Measurements from ENCODE around the gene GOLPH3. TPM values are rescaled to one million over a fixed set of nuclear protein-coding genes. Genes with fewer than 3 reads are reported as not detected.

Gene GOLPH3
- total RNA-seq, 1 experiment from 2014 or later: 44.3 TPM

- Histone ChIP-seq H3K27me3 (replicated peaks) (no peaks in the 10 kb centered on the region), H3K4me1 (replicated peaks) (no peaks in the 10 kb centered on the region), H3K27ac (no peak overlapping the region), H3K36me3 (peaks cover 7% of the 10 kb centered on the region), H3K9me3 (replicated peaks) (no peaks in the 10 kb centered on the region), H3K4me3 (no peak overlapping the region)
- DNase-seq (ENCODE audit: low read depth in 1 of 2, low spot score in 2 of 2): no peak
Measured at GRCh38 chr5:32110111-32110696, 63.9 kb downstream of the GOLPH3 start.

- H3K4me3 ChIP-seq: no peak overlapping the region
- no peak overlapping the region for H3K27ac ChIP-seq
- peaks cover 7% of the 10 kb centered on the region for H3K36me3 ChIP-seq
- H3K9me3 ChIP-seq (replicated peaks): no peaks in the 10 kb centered on the region
- no peaks in the 10 kb centered on the region for H3K27me3 ChIP-seq (replicated peaks)
- no peak for DNase-seq (ENCODE audit: low read depth in 1 of 2, low spot score in 2 of 2)
- H3K4me1 ChIP-seq (replicated peaks): no peaks in the 10 kb centered on the region
Measured at GRCh38 chr5:32109236-32109635, 64.9 kb downstream of the GOLPH3 start.

GRCh38 chr5:32108167-32108566 lies 66.0 kb downstream of the GOLPH3 start:
- H3K36me3 ChIP-seq: peaks cover 7% of the 10 kb centered on the region

GRCh38 chr5:32107291-32107690 lies 66.8 kb downstream of the GOLPH3 start:
- no peaks in the 10 kb centered on the region for H3K27me3 ChIP-seq (replicated peaks)
- no peak for DNase-seq (ENCODE audit: low read depth in 1 of 2, low spot score in 2 of 2)
- no peak overlapping the region for H3K4me3 ChIP-seq
- H3K4me1 ChIP-seq (replicated peaks): no peaks in the 10 kb centered on the region
- peaks cover 7% of the 10 kb centered on the region for H3K36me3 ChIP-seq
- H3K9me3 ChIP-seq (replicated peaks): no peaks in the 10 kb centered on the region
- no peak overlapping the region for H3K27ac ChIP-seq

More at GRCh38 chr5:32108167-32108566, 66.0 kb downstream of the GOLPH3 start:
- H3K9me3 ChIP-seq (replicated peaks): no peaks in the 10 kb centered on the region
- no peaks in the 10 kb centered on the region for H3K27me3 ChIP-seq (replicated peaks)
- no peak overlapping the region for H3K4me3 ChIP-seq
- no peaks in the 10 kb centered on the region for H3K4me1 ChIP-seq (replicated peaks)
- no peak for DNase-seq (ENCODE audit: low read depth in 1 of 2, low spot score in 2 of 2)
- no peak overlapping the region for H3K27ac ChIP-seq

GRCh38 chr5:32103521-32103920 lies 70.6 kb downstream of the GOLPH3 start:
- Histone ChIP-seq H3K27me3 (replicated peaks) (no peaks in the 10 kb centered on the region), H3K9me3 (replicated peaks) (no peaks in the 10 kb centered on the region), H3K27ac (no peak overlapping the region), H3K4me1 (replicated peaks) (no peaks in the 10 kb centered on the region), H3K4me3 (no peak overlapping the region), H3K36me3 (peaks cover 7% of the 10 kb centered on the region)
- no peak for DNase-seq (ENCODE audit: low read depth in 1 of 2, low spot score in 2 of 2)

GRCh38 chr5:32102254-32102986 lies 71.7 kb downstream of the GOLPH3 start:
- DNase-seq (ENCODE audit: low read depth in 1 of 2, low spot score in 2 of 2): no peak
- peaks cover under 1% of the 10 kb centered on the region; the same call in 1 of the 2 replicates for H3K36me3 ChIP-seq
- H3K9me3 ChIP-seq (replicated peaks): no peaks in the 10 kb centered on the region
- no peak overlapping the region for H3K4me3 ChIP-seq
- H3K27me3 ChIP-seq (replicated peaks): no peaks in the 10 kb centered on the region
- H3K27ac ChIP-seq: no peak overlapping the region
- H3K4me1 ChIP-seq (replicated peaks): no peaks in the 10 kb centered on the region

GRCh38 chr5:32100691-32101302 lies 73.3 kb downstream of the GOLPH3 start:
- no peak for DNase-seq (ENCODE audit: low read depth in 1 of 2, low spot score in 2 of 2)
- Histone ChIP-seq H3K36me3 (no peaks in the 10 kb centered on the region), H3K4me1 (replicated peaks) (no peaks in the 10 kb centered on the region), H3K27me3 (replicated peaks) (no peaks in the 10 kb centered on the region), H3K9me3 (replicated peaks) (no peaks in the 10 kb centered on the region), H3K27ac (no peak overlapping the region), H3K4me3 (no peak overlapping the region)

GRCh38 chr5:32100230-32100629 lies 73.9 kb downstream of the GOLPH3 start:
- Histone ChIP-seq H3K4me1 (replicated peaks) (no peaks in the 10 kb centered on the region), H3K36me3 (no peaks in the 10 kb centered on the region), H3K4me3 (no peak overlapping the region), H3K27me3 (replicated peaks) (no peaks in the 10 kb centered on the region), H3K27ac (no peak overlapping the region), H3K9me3 (replicated peaks) (no peaks in the 10 kb centered on the region)
- DNase-seq (ENCODE audit: low read depth in 1 of 2, low spot score in 2 of 2): no peak

- Histone ChIP-seq H3K9me3 (replicated peaks) (no peaks in the 10 kb centered on the region), H3K4me3 (no peak overlapping the region), H3K27me3 (replicated peaks) (no peaks in the 10 kb centered on the region), H3K4me1 (replicated peaks) (no peaks in the 10 kb centered on the region), H3K36me3 (no peaks in the 10 kb centered on the region), H3K27ac (no peak overlapping the region)
- DNase-seq (ENCODE audit: low read depth in 1 of 2, low spot score in 2 of 2): no peak
Measured at GRCh38 chr5:32099486-32100035, 74.6 kb downstream of the GOLPH3 start.

- Histone ChIP-seq H3K4me1 (replicated peaks) (no peaks in the 10 kb centered on the region), H3K9me3 (replicated peaks) (no peaks in the 10 kb centered on the region), H3K27me3 (replicated peaks) (no peaks in the 10 kb centered on the region), H3K27ac (no peak overlapping the region), H3K4me3 (no peak overlapping the region), H3K36me3 (no peaks in the 10 kb centered on the region)
- DNase-seq (ENCODE audit: low read depth in 1 of 2, low spot score in 2 of 2): no peak
Measured at GRCh38 chr5:32098890-32099310, 75.2 kb downstream of the GOLPH3 start.

GRCh38 chr5:32098291-32098690 lies 75.8 kb downstream of the GOLPH3 start:
- H3K27ac ChIP-seq: no peak overlapping the region
- no peak for DNase-seq (ENCODE audit: low read depth in 1 of 2, low spot score in 2 of 2)
- H3K9me3 ChIP-seq (replicated peaks): no peaks in the 10 kb centered on the region
- no peaks in the 10 kb centered on the region for H3K27me3 ChIP-seq (replicated peaks)
- H3K4me3 ChIP-seq: no peak overlapping the region
- H3K36me3 ChIP-seq: no peaks in the 10 kb centered on the region
- no peaks in the 10 kb centered on the region for H3K4me1 ChIP-seq (replicated peaks)

GRCh38 chr5:32096891-32097595 lies 77.1 kb downstream of the GOLPH3 start:
- no peaks in the 10 kb centered on the region for H3K36me3 ChIP-seq
- no peaks in the 10 kb centered on the region for H3K9me3 ChIP-seq (replicated peaks)
- no peaks in the 10 kb centered on the region for H3K4me1 ChIP-seq (replicated peaks)
- no peak overlapping the region for H3K27ac ChIP-seq
- no peak for DNase-seq (ENCODE audit: low read depth in 1 of 2, low spot score in 2 of 2)
- H3K27me3 ChIP-seq (replicated peaks): no peaks in the 10 kb centered on the region
- H3K4me3 ChIP-seq: no peak overlapping the region

- no peaks in the 10 kb centered on the region for H3K9me3 ChIP-seq (replicated peaks)
- no peak overlapping the region for H3K4me3 ChIP-seq
- H3K27me3 ChIP-seq (replicated peaks): no peaks in the 10 kb centered on the region
- H3K4me1 ChIP-seq (replicated peaks): no peaks in the 10 kb centered on the region
- no peaks in the 10 kb centered on the region for H3K36me3 ChIP-seq
- DNase-seq (ENCODE audit: low read depth in 1 of 2, low spot score in 2 of 2): no peak
- H3K27ac ChIP-seq: no peak overlapping the region
Measured at GRCh38 chr5:32095261-32095671, 78.9 kb downstream of the GOLPH3 start.
